Hepatocyte (in vitro differentiated cells): ENCODE results near the gene CLIP1.

Experiments
- EZH2 ChIP-seq: fragments of 200-600 bp; sonication (generic); IDR thresholded peaks from 2 replicates; pipeline ENCODE4 v1.6.1; 2016; ENCODE audit warnings: antibody characterized with exemption, mild to moderate bottlenecking, borderline replicate concordance
- EZH2phosphoT487 ChIP-seq: fragments of 200-600 bp; sonication (generic); IDR thresholded peaks from one replicate; pipeline ENCODE4 v1.6.1; 2018; ENCODE audit warnings: antibody characterized with exemption, mild to moderate bottlenecking, low read depth, moderate library complexity; ENCODE audit not compliant: unreplicated experiment, severe bottlenecking
- TF ChIP-seq, protein P1 (sequence below): fragments of 200-600 bp; sonication (generic); IDR thresholded peaks from 2 replicates; pipeline ENCODE4 v1.5.1; 2016; ENCODE audit warnings: antibody characterized with exemption, mild to moderate bottlenecking; ENCODE audit not compliant: poor library complexity

DNA sequence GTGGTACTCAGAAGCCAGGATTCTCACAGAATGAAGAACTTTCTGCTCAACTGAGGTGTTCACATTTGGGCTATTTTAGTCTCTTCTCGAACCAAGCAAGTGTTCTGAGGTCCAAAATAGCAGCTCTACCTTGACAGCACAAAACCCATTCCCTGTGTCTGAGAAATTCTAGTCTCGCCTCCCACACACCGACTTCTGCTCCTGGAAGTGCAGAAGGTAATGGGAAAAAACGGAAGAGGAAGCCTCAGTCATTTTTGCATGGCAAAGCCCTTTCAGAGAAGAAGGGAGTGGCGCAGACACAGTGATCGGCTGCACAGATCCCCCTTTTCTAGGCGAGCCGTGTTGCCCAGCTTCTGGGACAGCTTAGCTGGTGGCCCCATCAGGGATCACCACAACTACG, 125.0 kb downstream of the CLIP1 start:
- TF ChIP-seq EZH2phosphoT487 (no peak), EZH2 (no peak)
- TF ChIP-seq, protein P1, sequence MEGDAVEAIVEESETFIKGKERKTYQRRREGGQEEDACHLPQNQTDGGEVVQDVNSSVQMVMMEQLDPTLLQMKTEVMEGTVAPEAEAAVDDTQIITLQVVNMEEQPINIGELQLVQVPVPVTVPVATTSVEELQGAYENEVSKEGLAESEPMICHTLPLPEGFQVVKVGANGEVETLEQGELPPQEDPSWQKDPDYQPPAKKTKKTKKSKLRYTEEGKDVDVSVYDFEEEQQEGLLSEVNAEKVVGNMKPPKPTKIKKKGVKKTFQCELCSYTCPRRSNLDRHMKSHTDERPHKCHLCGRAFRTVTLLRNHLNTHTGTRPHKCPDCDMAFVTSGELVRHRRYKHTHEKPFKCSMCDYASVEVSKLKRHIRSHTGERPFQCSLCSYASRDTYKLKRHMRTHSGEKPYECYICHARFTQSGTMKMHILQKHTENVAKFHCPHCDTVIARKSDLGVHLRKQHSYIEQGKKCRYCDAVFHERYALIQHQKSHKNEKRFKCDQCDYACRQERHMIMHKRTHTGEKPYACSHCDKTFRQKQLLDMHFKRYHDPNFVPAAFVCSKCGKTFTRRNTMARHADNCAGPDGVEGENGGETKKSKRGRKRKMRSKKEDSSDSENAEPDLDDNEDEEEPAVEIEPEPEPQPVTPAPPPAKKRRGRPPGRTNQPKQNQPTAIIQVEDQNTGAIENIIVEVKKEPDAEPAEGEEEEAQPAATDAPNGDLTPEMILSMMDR = no peak
